Gastroesophageal sphincter (tissue), 4 donors: Measurements from ENCODE around the gene PLEKHG4B. TPM values are rescaled to one million over a fixed set of nuclear protein-coding genes. Genes with fewer than 3 reads are reported as not detected.

Source experiments
- ATAC-seq: fragments of 150-250 bp; one replicate; pipeline ENCODE4 v1.9.1; 2016; ENCODE audit warnings: mild to moderate bottlenecking, moderate library complexity
- H3K27ac ChIP-seq, 4 donors: fragments of 200-600 bp; sonication (generic) in 3 of 4; 1 replicate in 3 of 4; 2 replicates in 1 of 4; pipeline ENCODE4 v1.5.1; 2016 to 2019
- H3K27me3 ChIP-seq: fragments of 200-600 bp; sonication (generic); one replicate; pipeline ENCODE4 v1.5.1; 2019
- H3K36me3 ChIP-seq, 2 donors: fragments of 200-600 bp; sonication (generic); one replicate each; pipeline ENCODE4 v1.5.1; 2019; ENCODE audit warnings: control low read depth in 1 of 2
- H3K4me1 ChIP-seq, 3 donors: fragments of 200-600 bp; sonication (generic); 1 replicate in 2 of 3; 2 replicates in 1 of 3; pipeline ENCODE4 v1.5.1; 2016 to 2019; ENCODE audit warnings: control low read depth in 2 of 3
- H3K4me3 ChIP-seq, 2 donors: fragments of 200-600 bp; sonication (generic); one replicate each; pipeline ENCODE4 v1.5.1; 2019; ENCODE audit warnings: mild to moderate bottlenecking in 1 of 2, moderate library complexity in 1 of 2
- H3K9me3 ChIP-seq, 3 donors: fragments of 200-600 bp; sonication (generic); one replicate each; pipeline ENCODE4 v1.5.1; 2017 to 2019; ENCODE audit warnings: control low read depth in 2 of 3
- EP300 ChIP-seq: sonication (generic); formaldehyde crosslinking; IDR thresholded peaks from one replicate; pipeline ENCODE4 v1.6.1; 2017; ENCODE audit warnings: antibody characterized with exemption, mild to moderate bottlenecking
- POLR2A ChIP-seq, 2 donors: fragments of 450-650 bp; IDR thresholded peaks; one replicate each; pipeline ENCODE4 v1.6.1; 2017; ENCODE audit warnings: antibody characterized with exemption in 2 of 2, mild to moderate bottlenecking in 2 of 2, moderate library complexity in 1 of 2
- POLR2AphosphoS5 ChIP-seq: sonication (generic); formaldehyde crosslinking; IDR thresholded peaks from one replicate; pipeline ENCODE4 v1.6.1; 2017; ENCODE audit warnings: antibody characterized with exemption
- WGBS, 2 donors: methylation state at CpG; one replicate each; pipeline ENCODE4 v1.1.5; 2018; ENCODE audit warnings: low coverage in 1 of 2; 5-methylcytosine and 5-hydroxymethylcytosine counted together
- total RNA-seq, 4 donors: library from RNA; depleted of rRNA; stranded (reverse); fragments of >200 nt; gene quantifications; one replicate each; pipeline ENCODE4 v1.1.0, GENCODE V29; 2016
- TF ChIP-seq, protein P1 (sequence below), 4 experiments: fragments of 200-600 bp in 2 of 4; fragments of 450-650 bp in 2 of 4; sonication (generic) in 1 of 4; IDR thresholded peaks; one replicate each; pipeline ENCODE4 v1.5.1; 2017 to 2019; ENCODE audit warnings: antibody characterized with exemption in 4 of 4, mild to moderate bottlenecking in 2 of 4, moderate library complexity in 2 of 4

Gene PLEKHG4B
- total RNA-seq, 4 donors from 2014 or later = under 0.01 to 0.66 (median 0.15) TPM; not detected in 1

DNA sequence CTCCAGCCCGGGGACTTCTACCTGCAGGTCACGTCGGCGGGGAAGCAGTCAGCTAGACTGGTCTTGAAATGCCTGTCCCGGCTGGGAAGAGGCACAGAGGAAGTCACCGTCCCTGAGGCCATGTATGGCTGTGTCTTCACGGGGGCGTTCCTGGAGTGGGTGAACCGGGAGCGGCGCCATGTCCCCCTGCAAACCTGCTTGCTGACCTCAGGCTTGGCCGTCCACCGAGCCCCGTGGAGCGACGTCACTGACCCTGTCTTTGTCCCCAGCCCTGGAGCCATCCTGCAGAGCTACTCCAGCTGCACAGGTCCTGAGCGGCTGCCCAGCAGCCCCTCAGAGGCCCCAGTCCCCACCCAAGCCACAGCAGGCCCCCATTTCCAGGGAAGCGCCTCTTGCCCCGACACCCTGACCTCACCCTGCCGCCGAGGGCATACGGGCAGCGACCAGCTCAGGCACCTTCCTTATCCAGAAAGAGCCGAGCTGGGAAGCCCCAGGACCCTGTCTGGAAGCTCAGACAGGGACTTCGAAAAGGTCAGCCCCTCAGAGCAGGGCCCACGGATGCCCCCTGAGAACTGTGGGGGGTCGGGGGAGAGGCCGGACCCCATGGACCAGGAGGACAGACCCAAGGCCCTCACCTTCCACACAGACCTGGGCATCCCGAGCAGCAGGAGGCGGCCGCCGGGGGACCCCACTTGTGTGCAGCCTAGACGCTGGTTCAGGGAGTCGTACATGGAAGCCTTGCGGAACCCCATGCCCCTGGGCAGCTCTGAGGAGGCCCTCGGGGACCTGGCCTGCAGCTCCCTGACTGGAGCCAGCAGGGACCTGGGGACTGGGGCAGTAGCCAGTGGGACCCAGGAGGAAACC is 47.8 kb downstream of the PLEKHG4B start:
- no peak for TF ChIP-seq POLR2A (IDR thresholded peaks at IDR 0.05)
- TF ChIP-seq, protein P1, sequence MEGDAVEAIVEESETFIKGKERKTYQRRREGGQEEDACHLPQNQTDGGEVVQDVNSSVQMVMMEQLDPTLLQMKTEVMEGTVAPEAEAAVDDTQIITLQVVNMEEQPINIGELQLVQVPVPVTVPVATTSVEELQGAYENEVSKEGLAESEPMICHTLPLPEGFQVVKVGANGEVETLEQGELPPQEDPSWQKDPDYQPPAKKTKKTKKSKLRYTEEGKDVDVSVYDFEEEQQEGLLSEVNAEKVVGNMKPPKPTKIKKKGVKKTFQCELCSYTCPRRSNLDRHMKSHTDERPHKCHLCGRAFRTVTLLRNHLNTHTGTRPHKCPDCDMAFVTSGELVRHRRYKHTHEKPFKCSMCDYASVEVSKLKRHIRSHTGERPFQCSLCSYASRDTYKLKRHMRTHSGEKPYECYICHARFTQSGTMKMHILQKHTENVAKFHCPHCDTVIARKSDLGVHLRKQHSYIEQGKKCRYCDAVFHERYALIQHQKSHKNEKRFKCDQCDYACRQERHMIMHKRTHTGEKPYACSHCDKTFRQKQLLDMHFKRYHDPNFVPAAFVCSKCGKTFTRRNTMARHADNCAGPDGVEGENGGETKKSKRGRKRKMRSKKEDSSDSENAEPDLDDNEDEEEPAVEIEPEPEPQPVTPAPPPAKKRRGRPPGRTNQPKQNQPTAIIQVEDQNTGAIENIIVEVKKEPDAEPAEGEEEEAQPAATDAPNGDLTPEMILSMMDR (IDR thresholded peaks at IDR 0.05) = no peak
- TF ChIP-seq POLR2AphosphoS5 = no peak
- TF ChIP-seq EP300 = no peak
- peaks cover 20% of the 10 kb centered on the region for H3K27me3 ChIP-seq
- H3K27ac ChIP-seq = no peak overlapping the region
- no peaks in the 10 kb centered on the region for H3K4me1 ChIP-seq
- H3K9me3 ChIP-seq = no peaks in the 10 kb centered on the region
- no peak for ATAC-seq
- H3K36me3 ChIP-seq = no peaks in the 10 kb centered on the region
- H3K4me3 ChIP-seq = no peak overlapping the region
- WGBS, 2 donors = 83% methylated on average over 1 of the region's 36 CpGs; no CpG with 5 or more reads in 1 of the 2 donors

GRCh38 chr5:140443-140829 is 48.5 kb downstream of the PLEKHG4B start:
- H3K4me1 ChIP-seq = no peaks in the 10 kb centered on the region
- H3K4me3 ChIP-seq = no peak overlapping the region
- peaks cover 24% of the 10 kb centered on the region for H3K27me3 ChIP-seq
- no peaks in the 10 kb centered on the region for H3K36me3 ChIP-seq
- no peak for TF ChIP-seq EP300
- no peak for TF ChIP-seq POLR2A (IDR thresholded peaks at IDR 0.05)
- TF ChIP-seq, protein P1 (IDR thresholded peaks at IDR 0.05) = no peak
- no peak for TF ChIP-seq POLR2AphosphoS5
- H3K9me3 ChIP-seq = no peaks in the 10 kb centered on the region
- H3K27ac ChIP-seq = no peak overlapping the region
- no peak for ATAC-seq
- WGBS, 2 donors = 57 to 100% methylated on average over 1 to 5 of the region's 7 CpGs

DNA sequence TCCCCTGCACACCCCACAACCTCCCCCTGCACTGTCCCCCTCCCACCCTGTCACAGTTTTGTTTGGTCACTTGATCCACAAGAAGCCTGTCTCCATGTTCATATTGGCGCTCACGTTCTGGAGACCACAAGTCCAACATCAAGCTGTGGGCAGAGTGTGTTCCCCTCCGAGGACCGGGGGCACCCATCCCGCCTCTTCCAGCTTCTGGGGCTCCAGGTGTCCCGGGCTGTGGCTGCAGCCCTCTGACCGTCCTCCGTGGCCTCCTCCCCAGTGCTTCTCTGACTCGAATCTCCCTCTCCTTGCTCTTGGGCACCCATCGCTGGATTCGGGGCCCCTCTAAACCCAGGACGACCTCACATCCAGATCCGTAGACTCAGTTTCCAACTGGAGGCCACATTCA is 49.2 kb downstream of the PLEKHG4B start:
- ATAC-seq = no peak
- H3K4me3 ChIP-seq = no peak overlapping the region
- H3K36me3 ChIP-seq = no peaks in the 10 kb centered on the region
- peaks cover 27% of the 10 kb centered on the region for H3K27me3 ChIP-seq
- TF ChIP-seq EP300 (no peak), POLR2A (IDR thresholded peaks at IDR 0.05) (no peak), POLR2AphosphoS5 (no peak)
- TF ChIP-seq, protein P1 (IDR thresholded peaks at IDR 0.05) = no peak
- WGBS, 2 donors = 72 to 100% methylated on average over 4 to 5 of the region's 13 CpGs
- no peak overlapping the region for H3K27ac ChIP-seq
- H3K4me1 ChIP-seq = no peaks in the 10 kb centered on the region
- peaks cover 0 to under 1% (median 0%) of the 10 kb centered on the region in 3 donors for H3K9me3 ChIP-seq

- Histone ChIP-seq H3K27ac (no peak overlapping the region), H3K4me1 (no peaks in the 10 kb centered on the region), H3K9me3 (peaks cover 0 to 6% (median 0%) of the 10 kb centered on the region in 3 donors), H3K27me3 (peaks cover 30% of the 10 kb centered on the region), H3K4me3 (no peak overlapping the region), H3K36me3 (no peaks in the 10 kb centered on the region)
- 65 to 76% methylated on average over 2 to 4 of the region's 12 CpGs for WGBS, 2 donors
- TF ChIP-seq EP300 = no peak
- TF ChIP-seq POLR2A (IDR thresholded peaks at IDR 0.05) = no peak
- TF ChIP-seq, protein P1 (IDR thresholded peaks at IDR 0.05) = no peak
- TF ChIP-seq POLR2AphosphoS5 = no peak
- no peak for ATAC-seq
Measured at GRCh38 chr5:141761-142160, 49.8 kb downstream of the PLEKHG4B start.
